Measurements from ENCODE around the gene HEXIM1.

DNA sequence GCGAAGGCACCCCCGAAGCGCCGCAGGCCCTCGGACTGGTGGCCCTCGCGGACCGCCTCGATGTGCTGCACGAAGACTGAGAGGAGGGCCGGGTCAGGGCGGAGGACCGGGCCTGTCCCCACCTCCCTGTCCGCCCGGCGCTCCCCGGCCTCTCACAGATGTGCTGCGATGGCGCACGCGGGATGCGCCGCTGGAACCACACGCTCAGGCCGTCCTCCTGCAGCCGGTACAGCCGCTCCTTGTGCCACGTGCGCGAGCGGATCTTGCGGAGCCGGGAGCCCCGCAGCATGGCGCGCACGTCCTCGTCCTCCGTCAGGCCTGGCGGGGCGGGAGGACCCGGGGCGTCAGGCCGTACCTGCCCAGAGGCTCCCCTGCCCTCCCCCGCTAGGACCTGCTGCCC is 27.2 kb upstream of the HEXIM1 start:
- TF ChIP-seq EP300 (IDR thresholded peaks at IDR 0.05) (no peak), POLR2A (IDR thresholded peaks at IDR 0.05) (no peak), POLR2AphosphoS5 (IDR thresholded peaks at IDR 0.05) (no peak)
- TF ChIP-seq, protein P1, sequence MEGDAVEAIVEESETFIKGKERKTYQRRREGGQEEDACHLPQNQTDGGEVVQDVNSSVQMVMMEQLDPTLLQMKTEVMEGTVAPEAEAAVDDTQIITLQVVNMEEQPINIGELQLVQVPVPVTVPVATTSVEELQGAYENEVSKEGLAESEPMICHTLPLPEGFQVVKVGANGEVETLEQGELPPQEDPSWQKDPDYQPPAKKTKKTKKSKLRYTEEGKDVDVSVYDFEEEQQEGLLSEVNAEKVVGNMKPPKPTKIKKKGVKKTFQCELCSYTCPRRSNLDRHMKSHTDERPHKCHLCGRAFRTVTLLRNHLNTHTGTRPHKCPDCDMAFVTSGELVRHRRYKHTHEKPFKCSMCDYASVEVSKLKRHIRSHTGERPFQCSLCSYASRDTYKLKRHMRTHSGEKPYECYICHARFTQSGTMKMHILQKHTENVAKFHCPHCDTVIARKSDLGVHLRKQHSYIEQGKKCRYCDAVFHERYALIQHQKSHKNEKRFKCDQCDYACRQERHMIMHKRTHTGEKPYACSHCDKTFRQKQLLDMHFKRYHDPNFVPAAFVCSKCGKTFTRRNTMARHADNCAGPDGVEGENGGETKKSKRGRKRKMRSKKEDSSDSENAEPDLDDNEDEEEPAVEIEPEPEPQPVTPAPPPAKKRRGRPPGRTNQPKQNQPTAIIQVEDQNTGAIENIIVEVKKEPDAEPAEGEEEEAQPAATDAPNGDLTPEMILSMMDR (IDR thresholded peaks at IDR 0.05), result no peak

Data from upper lobe of left lung (tissue), 4 donors.